ENCODE measurements around the gene ANKRD13C. TPM values are rescaled to one million over a fixed set of nuclear protein-coding genes. Genes with fewer than 3 reads are reported as not detected.
"Not testable (repeated sequence)": the region's sequence is repeated elsewhere in the genome, so short reads cannot be mapped to it uniquely, and the experiment has no call there.

ANKRD13C gene
- total RNA-seq, 3 donors from 2014 or later, result 20.8 to 24.8 (median 23.4) TPM

DNA sequence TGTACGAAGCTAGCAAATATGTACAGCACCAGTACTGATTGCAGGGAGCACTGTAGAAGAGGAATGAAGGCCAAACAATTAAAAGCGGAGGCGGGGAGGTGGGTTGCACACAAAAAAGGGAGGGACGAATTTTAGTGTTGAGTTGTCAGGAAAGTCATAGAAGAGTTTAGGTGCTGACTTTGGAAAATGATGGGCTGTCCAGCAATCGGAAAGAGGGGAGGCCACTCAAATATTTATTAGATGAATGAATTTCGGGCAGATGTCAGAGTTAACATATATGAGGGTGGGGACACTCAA is 537 bp upstream of the ANKRD13C start:
- TF ChIP-seq, protein P1, sequence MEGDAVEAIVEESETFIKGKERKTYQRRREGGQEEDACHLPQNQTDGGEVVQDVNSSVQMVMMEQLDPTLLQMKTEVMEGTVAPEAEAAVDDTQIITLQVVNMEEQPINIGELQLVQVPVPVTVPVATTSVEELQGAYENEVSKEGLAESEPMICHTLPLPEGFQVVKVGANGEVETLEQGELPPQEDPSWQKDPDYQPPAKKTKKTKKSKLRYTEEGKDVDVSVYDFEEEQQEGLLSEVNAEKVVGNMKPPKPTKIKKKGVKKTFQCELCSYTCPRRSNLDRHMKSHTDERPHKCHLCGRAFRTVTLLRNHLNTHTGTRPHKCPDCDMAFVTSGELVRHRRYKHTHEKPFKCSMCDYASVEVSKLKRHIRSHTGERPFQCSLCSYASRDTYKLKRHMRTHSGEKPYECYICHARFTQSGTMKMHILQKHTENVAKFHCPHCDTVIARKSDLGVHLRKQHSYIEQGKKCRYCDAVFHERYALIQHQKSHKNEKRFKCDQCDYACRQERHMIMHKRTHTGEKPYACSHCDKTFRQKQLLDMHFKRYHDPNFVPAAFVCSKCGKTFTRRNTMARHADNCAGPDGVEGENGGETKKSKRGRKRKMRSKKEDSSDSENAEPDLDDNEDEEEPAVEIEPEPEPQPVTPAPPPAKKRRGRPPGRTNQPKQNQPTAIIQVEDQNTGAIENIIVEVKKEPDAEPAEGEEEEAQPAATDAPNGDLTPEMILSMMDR (IDR thresholded peaks at IDR 0.05), result no peak
- no peak for DNase-seq
- Histone ChIP-seq H3K4me3 (peak overlapping the region; percentile 55), H3K36me3 (ENCODE audit: low read depth) (no peaks in the 10 kb centered on the region), H3K9me3 (no peaks in the 10 kb centered on the region), H3K4me1 (ENCODE audit: low read depth) (peaks cover 21% of the 10 kb centered on the region)
- ATAC-seq, result no peak
- intact Hi-C loops (cut with DNase I, micrococcal nuclease), result no loop called here

DNA sequence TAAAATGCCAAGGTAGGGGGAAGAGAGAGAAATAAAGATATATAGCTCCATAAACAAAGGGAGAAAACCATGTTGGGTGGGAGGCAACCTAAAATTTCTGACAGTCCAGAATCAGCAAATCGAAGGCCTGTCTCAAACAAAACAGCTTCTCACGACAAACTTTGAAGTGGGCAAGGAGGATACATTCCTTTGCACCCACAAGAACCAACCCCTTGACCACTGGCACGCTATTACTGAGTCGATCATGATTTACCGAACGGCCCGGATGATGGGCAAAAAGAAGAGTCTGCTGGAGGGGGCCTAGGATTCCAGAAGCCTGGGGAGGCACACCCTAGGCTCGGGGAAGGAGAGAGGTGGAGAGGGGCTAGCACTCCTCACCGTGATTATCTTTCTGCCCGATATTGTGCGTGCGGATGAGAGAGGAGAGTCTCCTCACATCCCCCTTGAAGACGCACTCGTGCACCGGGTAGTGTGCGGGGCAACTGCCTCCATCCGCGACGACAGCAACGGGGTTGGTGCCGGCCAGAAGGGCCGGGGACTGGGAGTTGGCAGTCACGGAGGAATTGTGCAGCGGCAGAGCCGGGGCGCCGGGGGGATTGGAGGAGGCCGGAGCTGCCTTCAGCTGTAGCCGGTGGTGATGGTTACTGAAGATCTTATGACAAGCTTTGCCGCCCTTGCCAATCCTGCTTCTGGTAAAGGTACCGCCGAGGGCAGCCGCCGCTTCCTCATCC is 756 bp downstream of the ANKRD13C start:
- TF ChIP-seq, protein P1 (IDR thresholded peaks at IDR 0.05), result no peak
- Histone ChIP-seq H3K36me3 (ENCODE audit: low read depth) (no peaks in the 10 kb centered on the region), H3K4me1 (ENCODE audit: low read depth) (peaks cover 26% of the 10 kb centered on the region), H3K9me3 (no peaks in the 10 kb centered on the region), H3K4me3 (peak overlapping the region; percentile 55)
- intact Hi-C loops (cut with DNase I, micrococcal nuclease), result no loop called here
- ATAC-seq (peak; percentile 59), DNase-seq (no peak)

DNA sequence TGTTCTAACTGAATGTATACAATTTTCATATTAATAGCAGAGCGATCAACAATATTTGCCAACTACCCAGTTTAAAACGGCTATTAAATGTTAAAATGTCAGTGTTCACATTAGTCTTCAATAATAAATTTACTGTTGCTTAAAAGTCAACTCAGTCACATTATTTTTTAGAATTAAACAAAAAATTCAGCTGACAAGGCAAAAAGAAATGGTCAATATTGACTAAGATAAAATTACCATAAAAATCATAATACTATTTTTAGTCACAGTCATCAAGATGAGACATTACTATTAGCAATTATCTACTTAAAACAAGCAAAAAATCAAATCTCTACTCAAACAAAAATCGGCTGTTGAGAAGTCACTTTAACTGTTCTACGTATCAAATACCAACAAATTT is 1.5 kb downstream of the ANKRD13C start:
- TF ChIP-seq, protein P1 (IDR thresholded peaks at IDR 0.05), result no peak
- intact Hi-C loops (cut with DNase I, micrococcal nuclease), result no loop called here
- Histone ChIP-seq H3K4me3 (no peak overlapping the region), H3K4me1 (ENCODE audit: low read depth) (peaks cover 26% of the 10 kb centered on the region), H3K9me3 (no peaks in the 10 kb centered on the region), H3K36me3 (ENCODE audit: low read depth) (no peaks in the 10 kb centered on the region)
- DNase-seq (no peak), ATAC-seq (no peak)

DNA sequence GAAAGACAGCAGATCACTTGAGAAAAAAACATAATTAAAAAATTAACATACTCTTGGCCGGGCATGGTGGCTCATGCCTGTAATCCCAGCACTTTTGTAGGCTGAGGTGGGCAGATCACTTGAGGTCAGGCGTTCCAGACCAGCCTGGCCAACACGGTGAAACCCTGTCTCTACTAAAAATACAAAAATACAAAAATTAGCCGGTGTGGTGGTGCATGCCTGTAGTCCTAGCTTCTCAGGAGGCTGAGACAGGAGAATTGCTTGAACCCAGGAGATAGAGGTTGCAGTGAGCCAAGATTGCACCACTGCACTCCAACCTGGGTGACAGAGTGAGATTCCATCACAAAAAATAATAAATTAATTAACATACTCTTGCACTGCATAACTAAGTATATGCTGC is 4.7 kb downstream of the ANKRD13C start:
- H3K9me3 ChIP-seq; intact Hi-C loops (cut with DNase I, micrococcal nuclease); H3K4me3 ChIP-seq; DNase-seq; H3K36me3 ChIP-seq (ENCODE audit: low read depth); ATAC-seq: not testable (repeated sequence)
- peaks cover 26% of the 10 kb centered on the region for H3K4me1 ChIP-seq (ENCODE audit: low read depth)

DNA sequence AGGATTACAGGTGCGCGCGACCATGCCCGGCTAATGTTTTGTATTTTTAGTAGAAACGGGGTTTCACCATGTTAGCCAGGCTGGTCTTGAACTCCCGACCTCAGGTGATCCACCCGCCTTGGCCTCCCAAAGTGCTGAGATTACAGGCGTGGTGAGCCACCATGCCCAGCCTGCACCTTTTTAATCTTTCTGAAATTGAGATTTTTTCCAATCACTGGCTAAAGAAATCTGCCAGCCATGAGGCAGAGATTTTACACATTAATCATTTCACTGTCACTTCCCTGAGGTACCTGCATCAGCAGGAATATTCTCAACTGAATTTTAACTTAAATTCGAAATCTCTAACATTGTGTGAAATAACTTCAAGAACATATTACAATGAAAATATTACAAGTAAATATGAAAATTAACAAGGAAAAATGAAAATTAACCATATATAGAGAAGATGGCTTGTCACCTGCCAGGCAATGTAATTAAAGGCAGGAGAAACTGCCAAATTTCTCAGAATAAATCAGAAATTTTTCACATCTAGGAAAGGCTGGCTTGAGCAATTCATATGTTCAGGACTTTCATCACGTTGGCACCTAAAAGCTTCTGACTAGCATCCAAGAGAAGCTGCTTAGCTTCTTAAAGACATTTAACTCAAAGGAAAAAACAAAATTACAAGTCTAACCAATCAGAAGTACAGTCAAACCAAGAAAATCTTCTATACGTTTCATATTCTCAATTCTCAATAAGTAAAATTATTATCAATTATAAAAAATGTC is 5.9 kb downstream of the ANKRD13C start:
- peaks cover 26% of the 10 kb centered on the region for H3K4me1 ChIP-seq (ENCODE audit: low read depth)
- no peaks in the 10 kb centered on the region for H3K36me3 ChIP-seq (ENCODE audit: low read depth)
- no peaks in the 10 kb centered on the region for H3K9me3 ChIP-seq
- DNase-seq (no peak), ATAC-seq (no peak)
- TF ChIP-seq, protein P1 (IDR thresholded peaks at IDR 0.05), result no peak
- intact Hi-C loops (cut with DNase I, micrococcal nuclease), result no loop called here
- no peak overlapping the region for H3K4me3 ChIP-seq

DNA sequence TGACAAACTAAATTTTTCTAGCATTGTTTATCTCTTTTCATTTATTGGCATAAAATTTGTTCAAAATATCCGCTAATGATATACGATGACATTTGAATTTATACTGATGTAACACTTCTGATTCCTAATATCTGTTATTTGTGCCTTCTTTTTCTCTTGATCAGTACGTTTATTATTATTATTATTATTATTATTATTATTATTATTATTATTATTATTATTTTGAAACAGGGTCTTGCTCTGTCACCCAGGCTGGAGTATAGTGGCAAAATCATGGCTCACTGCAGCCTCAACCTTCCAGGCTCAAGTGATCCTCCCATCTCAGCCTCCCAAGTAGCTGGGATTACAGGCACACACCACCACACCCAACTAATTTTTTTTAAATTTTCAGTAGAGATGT is 14.9 kb downstream of the ANKRD13C start:
- H3K4me1 ChIP-seq (ENCODE audit: low read depth); intact Hi-C loops (cut with DNase I, micrococcal nuclease); DNase-seq; H3K4me3 ChIP-seq; H3K36me3 ChIP-seq (ENCODE audit: low read depth); H3K9me3 ChIP-seq; ATAC-seq: not testable (repeated sequence)
